Testis (tissue), 2 donors: ENCODE results near the gene CDS1.

Experiments
- CTCF ChIP-seq, 3 experiments: fragments of 450-650 bp in 2 of 3; fragments of 200-600 bp in 1 of 3; sonication (generic) in 1 of 3; IDR thresholded peaks; one replicate each; pipeline ENCODE4 v1.5.1; 2016 to 2019; ENCODE audit warnings: antibody characterized with exemption in 3 of 3, mild to moderate bottlenecking in 2 of 3, moderate library complexity in 1 of 3
- POLR2A ChIP-seq: fragments of 450-650 bp; IDR thresholded peaks from one replicate; pipeline ENCODE4 v1.6.1; 2017; ENCODE audit warnings: antibody characterized with exemption, mild to moderate bottlenecking, moderate library complexity

- TF ChIP-seq POLR2A (no peak), CTCF (IDR thresholded peaks at IDR 0.05) (no peak)
Observed at GRCh38 chr4:84574069-84574720, 8.7 kb upstream of the CDS1 start.
